Measurements from ENCODE around the gene PRDM10. TPM values are rescaled to one million over a fixed set of nuclear protein-coding genes. Genes with fewer than 3 reads are reported as not detected.
A peak's percentile ranks its signal among the peaks of the same experiment; 100 is the strongest.

Gene PRDM10
- total and polyA plus RNA-seq, 9 donors: 3.5 to 7.4 (median 5.2) TPM

DNA sequence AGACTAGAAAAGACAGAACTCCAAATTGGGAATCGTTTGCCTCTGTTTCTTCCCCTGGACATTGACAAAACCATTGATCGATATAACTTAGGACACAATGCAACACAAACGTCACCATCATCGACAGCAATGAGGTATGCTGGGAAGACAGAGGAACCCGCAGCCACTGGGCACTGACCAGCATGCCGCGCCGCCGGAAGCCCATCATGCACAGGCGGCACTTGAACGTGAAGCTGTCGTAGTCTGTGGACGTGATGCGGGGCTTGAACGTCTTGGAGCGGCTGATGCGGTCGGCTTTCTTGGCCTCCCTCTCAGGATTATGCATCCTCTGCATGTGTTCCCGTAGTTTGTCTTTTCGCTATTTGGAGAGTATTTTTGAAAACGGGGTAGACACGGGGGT is 84.3 kb downstream of the PRDM10 start:
- Histone ChIP-seq H3K4me1 (ENCODE audit: control insufficient read depth, insufficient read depth, low read length) (no peaks in the 10 kb centered on the region), H3K36me3 (ENCODE audit: control insufficient read depth, insufficient read depth, low read length) (peaks cover 31% of the 10 kb centered on the region), H3K27me3 (ENCODE audit: control insufficient read depth, insufficient read depth, low read length) (no peaks in the 10 kb centered on the region), H3K9me3 (replicated peaks; ENCODE audit: control insufficient read depth, low read depth, low read length) (no peaks in the 10 kb centered on the region), H3K27ac (ENCODE audit: low read length) (no peak overlapping the region), H3K4me3 (ENCODE audit: low read length) (no peak overlapping the region)
- DNase-seq: no peak
- WGBS (ENCODE audit: insufficient coverage): 93% methylated on average over 15 of the region's 22 CpGs

DNA sequence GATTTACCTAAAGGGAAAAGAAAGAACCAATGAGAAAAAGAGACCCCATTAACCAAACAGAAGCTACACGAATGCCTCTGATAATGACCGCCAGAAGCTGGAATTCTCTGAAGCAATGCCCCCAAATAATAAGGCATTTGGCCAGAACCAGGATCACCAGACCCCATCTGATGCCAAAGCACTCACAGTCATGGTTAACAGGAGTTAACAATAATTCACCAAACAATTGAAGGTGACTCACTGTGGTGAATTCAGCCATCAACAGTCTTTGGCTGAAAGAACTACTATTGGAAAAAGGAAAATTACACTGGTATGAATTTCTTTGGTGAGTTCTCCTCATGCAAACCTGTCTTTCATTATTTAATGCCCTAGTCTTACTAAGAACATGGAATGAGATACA is 85.4 kb downstream of the PRDM10 start:
- DNase-seq: no peak
- Histone ChIP-seq H3K36me3 (ENCODE audit: control insufficient read depth, insufficient read depth, low read length) (peaks cover 28% of the 10 kb centered on the region), H3K9me3 (replicated peaks; ENCODE audit: control insufficient read depth, low read depth, low read length) (no peaks in the 10 kb centered on the region), H3K27me3 (ENCODE audit: control insufficient read depth, insufficient read depth, low read length) (no peaks in the 10 kb centered on the region), H3K4me1 (ENCODE audit: control insufficient read depth, insufficient read depth, low read length) (no peaks in the 10 kb centered on the region), H3K4me3 (ENCODE audit: low read length) (no peak overlapping the region), H3K27ac (ENCODE audit: low read length) (no peak overlapping the region)
- 75% methylated on average over 1 of the region's 2 CpGs for WGBS (ENCODE audit: insufficient coverage)

DNA sequence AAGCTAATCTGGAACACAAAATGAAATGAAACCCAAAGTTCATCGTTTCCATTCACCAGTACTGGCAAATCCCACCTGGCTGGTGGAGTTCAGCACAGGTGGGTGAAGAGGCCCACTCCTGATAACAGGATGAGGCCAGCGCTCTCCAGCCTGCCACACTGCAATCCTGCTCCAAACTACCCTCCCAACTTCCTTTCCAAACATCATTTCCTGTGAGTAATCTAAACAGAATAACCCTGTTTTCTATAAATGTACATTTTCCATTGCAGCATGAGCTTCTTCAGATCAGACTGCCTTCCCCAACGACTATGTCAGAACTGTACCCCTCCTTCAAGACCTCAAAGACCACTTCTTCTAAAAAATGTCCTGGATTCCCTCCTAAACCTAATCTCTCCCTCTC is 91.3 kb downstream of the PRDM10 start:
- no peak overlapping the region for H3K4me3 ChIP-seq (ENCODE audit: low read length)
- H3K27me3 ChIP-seq (ENCODE audit: control insufficient read depth, insufficient read depth, low read length): no peaks in the 10 kb centered on the region
- peaks cover 27% of the 10 kb centered on the region for H3K36me3 ChIP-seq (ENCODE audit: control insufficient read depth, insufficient read depth, low read length)
- no peaks in the 10 kb centered on the region for H3K9me3 ChIP-seq (replicated peaks; ENCODE audit: control insufficient read depth, low read depth, low read length)
- H3K27ac ChIP-seq (ENCODE audit: low read length): no peak overlapping the region
- no peaks in the 10 kb centered on the region for H3K4me1 ChIP-seq (ENCODE audit: control insufficient read depth, insufficient read depth, low read length)
- DNase-seq: no peak
- 60% methylated on average over 2 of the region's 3 CpGs for WGBS (ENCODE audit: insufficient coverage)

DNA sequence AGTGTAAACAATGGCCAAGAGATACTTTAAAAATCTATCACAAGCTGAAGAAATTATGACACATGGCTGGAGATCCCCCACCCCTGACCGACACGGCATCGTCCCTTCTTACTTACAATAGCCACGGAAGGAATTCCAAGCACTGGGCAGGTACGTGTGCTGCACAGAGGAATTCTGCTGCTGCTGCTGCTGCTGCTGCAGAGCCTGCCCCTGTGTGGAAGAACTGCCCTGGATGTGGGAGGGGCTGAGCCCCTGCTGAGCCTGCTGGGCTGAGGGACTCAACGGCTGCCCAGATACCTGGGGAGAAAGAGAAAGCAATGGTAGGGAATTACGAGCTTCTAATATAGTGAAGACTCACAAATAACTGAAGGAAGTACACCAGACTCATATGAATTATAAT is 92.3 kb downstream of the PRDM10 start:
- H3K9me3 ChIP-seq (replicated peaks; ENCODE audit: control insufficient read depth, low read depth, low read length): no peaks in the 10 kb centered on the region
- H3K27ac ChIP-seq (ENCODE audit: low read length): no peak overlapping the region
- H3K4me3 ChIP-seq (ENCODE audit: low read length): no peak overlapping the region
- H3K36me3 ChIP-seq (ENCODE audit: control insufficient read depth, insufficient read depth, low read length): peaks cover 28% of the 10 kb centered on the region
- DNase-seq: no peak
- H3K4me1 ChIP-seq (ENCODE audit: control insufficient read depth, insufficient read depth, low read length): no peaks in the 10 kb centered on the region
- WGBS (ENCODE audit: insufficient coverage): 88% methylated on average over 3 of the region's 7 CpGs
- no peaks in the 10 kb centered on the region for H3K27me3 ChIP-seq (ENCODE audit: control insufficient read depth, insufficient read depth, low read length)

DNA sequence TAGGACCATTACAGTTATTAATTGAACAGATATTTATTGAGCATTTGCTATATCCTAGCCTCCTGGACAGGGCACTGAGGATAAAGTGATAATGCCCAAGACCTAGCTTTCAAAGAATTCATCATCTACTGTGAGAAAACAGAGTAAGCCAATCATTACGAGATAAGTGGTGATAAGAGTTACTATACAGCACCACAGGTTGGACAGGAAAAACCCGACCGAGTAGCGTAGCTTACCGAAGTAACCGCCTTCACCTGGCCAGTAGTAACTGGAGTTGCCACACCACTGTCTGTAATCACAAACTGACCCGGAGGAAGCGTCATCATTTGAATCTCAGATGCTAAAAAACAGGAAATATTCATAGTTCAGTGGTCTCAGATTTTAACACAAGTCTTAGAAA is 97.2 kb downstream of the PRDM10 start:
- WGBS (ENCODE audit: insufficient coverage): 96% methylated on average over 5 of the region's 8 CpGs
- Histone ChIP-seq H3K4me1 (ENCODE audit: control insufficient read depth, insufficient read depth, low read length) (no peaks in the 10 kb centered on the region), H3K4me3 (ENCODE audit: low read length) (no peak overlapping the region), H3K27ac (ENCODE audit: low read length) (no peak overlapping the region), H3K36me3 (ENCODE audit: control insufficient read depth, insufficient read depth, low read length) (peaks cover 22% of the 10 kb centered on the region), H3K9me3 (replicated peaks; ENCODE audit: control insufficient read depth, low read depth, low read length) (no peaks in the 10 kb centered on the region), H3K27me3 (ENCODE audit: control insufficient read depth, insufficient read depth, low read length) (no peaks in the 10 kb centered on the region)
- DNase-seq: no peak

DNA sequence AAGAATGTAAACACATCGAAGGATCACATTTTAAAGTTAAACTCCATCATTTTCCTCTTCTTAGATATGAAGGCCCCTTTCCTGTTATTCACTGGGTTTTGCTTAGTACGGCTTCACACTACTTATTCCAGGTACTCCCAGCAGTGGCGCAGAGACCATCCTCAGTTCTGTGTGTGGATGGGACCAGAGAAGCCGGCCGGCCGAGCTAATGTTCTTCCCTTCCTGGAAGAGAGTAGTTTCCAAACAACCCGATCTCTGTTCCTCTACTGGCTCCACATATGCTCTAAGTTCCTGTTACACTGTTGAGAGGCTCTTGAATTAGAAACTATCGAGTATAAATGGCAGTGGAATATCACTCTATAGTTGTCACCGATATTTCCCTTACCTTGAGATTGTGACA is 106.6 kb downstream of the PRDM10 start:
- peaks cover 13% of the 10 kb centered on the region for H3K4me1 ChIP-seq (ENCODE audit: control insufficient read depth, insufficient read depth, low read length)
- 60% methylated on average over 1 of the region's 9 CpGs for WGBS (ENCODE audit: insufficient coverage)
- peak overlapping the region; percentile 35 for H3K27ac ChIP-seq (ENCODE audit: low read length)
- H3K4me3 ChIP-seq (ENCODE audit: low read length): peak overlapping the region; percentile 83
- DNase-seq: peak; percentile 30
- no peaks in the 10 kb centered on the region for H3K27me3 ChIP-seq (ENCODE audit: control insufficient read depth, insufficient read depth, low read length)
- peaks cover 13% of the 10 kb centered on the region for H3K36me3 ChIP-seq (ENCODE audit: control insufficient read depth, insufficient read depth, low read length)
- no peaks in the 10 kb centered on the region for H3K9me3 ChIP-seq (replicated peaks; ENCODE audit: control insufficient read depth, low read depth, low read length)

DNA sequence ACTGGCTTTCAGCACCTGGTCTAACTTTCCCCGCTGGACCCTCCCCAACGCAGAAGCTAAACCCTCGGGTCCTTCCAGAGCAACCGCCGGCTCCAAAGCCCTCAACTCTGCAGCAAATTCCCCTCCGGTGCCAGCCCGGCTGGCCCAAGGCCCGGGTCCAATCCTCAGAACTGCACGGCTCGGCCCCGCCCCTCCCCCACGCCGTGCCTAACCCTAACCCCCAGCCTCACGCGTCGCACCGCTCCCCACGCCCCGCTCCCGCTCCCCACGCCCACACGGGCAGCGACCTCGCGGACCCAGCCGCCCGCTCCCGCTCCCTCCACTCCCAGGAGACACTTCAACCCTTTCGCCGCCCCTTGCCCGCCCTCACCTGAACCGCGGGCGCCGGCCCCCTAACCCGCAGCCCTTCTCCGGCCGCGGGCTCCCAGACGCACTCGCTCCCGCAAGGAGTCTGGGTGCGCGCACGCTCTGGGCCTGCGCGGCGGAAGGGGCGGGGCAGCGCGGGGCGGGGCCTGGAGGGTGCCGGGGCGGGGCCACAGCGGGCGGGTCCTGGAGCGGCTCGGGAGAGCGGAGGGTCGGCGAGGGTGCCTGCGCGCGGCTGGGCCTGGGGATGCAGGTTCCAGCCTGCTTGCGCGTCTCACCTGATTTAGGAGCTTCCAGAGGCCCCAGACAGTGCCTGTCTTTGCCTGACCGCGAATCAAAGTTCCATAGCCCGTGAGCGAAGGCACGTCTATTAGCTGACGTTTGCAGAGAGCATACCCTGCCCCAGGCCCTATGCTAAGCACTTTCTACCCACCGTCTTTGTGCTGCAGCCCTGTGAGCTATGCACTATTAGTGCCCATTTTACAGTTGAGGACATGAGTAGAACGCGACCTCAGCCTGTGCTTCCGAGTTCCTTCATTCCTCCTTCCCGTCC is 107.3 kb downstream of the PRDM10 start, which contains the start of gene NFRKB:
TSS of gene NFRKB (minus strand) at position 453 of the 916 bp plus-strand sequence. CDS start 2,729 bp downstream, outside the sequence.
- Histone ChIP-seq H3K27me3 (ENCODE audit: control insufficient read depth, insufficient read depth, low read length) (no peaks in the 10 kb centered on the region), H3K9me3 (replicated peaks; ENCODE audit: control insufficient read depth, low read depth, low read length) (no peaks in the 10 kb centered on the region), H3K36me3 (ENCODE audit: control insufficient read depth, insufficient read depth, low read length) (peaks cover 15% of the 10 kb centered on the region), H3K4me3 (ENCODE audit: low read length) (peak within 1 kb of the TSS; percentile 83), H3K4me1 (ENCODE audit: control insufficient read depth, insufficient read depth, low read length) (peaks cover 13% of the 10 kb centered on the region), H3K27ac (ENCODE audit: low read length) (peak within 1 kb of the TSS; percentile 67)
- WGBS (ENCODE audit: insufficient coverage): under 1% methylated on average over 77 of the region's 77 CpGs
- DNase-seq: peak; percentile 92

DNA sequence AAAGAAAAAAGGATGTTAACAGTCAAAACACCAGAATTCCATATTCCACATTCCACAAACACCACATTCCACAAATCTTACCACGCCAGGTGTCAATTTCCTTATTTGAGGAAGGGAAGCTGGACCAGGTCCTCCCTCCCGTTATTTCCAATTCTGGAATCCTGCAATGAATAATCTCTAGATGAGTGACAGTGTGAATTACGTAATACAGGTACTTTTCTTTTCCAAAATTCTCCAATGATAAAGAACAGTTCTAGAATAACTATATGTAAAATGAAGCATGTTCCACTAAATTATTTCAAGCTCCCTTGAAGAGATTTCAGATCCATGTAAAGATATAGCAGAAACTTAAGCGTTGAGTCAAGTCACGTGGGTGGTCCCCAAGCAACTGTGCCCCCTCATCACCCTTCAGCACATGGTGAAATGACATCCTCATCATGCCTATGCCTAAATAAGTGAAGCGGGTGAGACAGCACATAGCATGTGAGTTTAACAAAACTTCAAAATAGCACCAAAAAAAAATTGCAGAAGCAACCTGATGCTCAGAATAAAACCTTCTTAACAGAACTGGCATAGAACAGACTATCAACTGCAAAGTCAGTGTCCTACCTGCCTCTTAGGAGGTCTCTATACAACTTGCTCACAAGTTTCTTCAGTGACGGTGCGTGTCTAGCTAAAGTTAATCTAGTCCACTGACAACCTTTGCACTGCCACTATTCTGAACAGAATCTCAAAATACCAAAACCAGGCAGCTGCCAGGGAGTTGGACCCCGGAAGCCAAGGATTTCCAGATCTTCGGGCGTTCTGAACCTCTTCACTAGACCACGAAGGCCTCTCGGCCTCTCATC is 108.1 kb downstream of the PRDM10 start:
- WGBS (ENCODE audit: insufficient coverage): 10% methylated on average over 9 of the region's 13 CpGs
- H3K4me3 ChIP-seq (ENCODE audit: low read length): peak overlapping the region; percentile 83
- no peaks in the 10 kb centered on the region for H3K9me3 ChIP-seq (replicated peaks; ENCODE audit: control insufficient read depth, low read depth, low read length)

DNA sequence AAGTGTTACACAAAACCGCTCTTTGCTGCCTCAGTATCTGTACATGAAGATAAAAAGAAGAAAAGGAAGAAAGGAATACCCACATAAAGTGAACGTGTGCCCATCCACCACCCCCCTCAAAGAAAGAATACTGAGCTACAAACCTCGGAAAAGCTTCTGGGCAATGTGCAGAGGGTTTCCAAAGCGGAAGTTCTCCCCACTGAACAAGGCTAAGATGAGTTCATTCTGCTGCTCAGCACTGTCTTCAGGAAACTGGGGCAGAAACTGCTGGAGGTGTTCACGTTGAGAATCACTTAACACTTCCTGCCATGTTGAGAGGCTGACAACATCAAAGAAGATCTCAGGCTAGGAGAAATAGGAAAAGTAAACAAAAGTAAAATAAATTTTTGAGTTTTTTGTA is 114.2 kb downstream of the PRDM10 start:
- H3K27me3 ChIP-seq (ENCODE audit: control insufficient read depth, insufficient read depth, low read length): no peaks in the 10 kb centered on the region
- no peak overlapping the region for H3K27ac ChIP-seq (ENCODE audit: low read length)
- H3K9me3 ChIP-seq (replicated peaks; ENCODE audit: control insufficient read depth, low read depth, low read length): no peaks in the 10 kb centered on the region
- no peak overlapping the region for H3K4me3 ChIP-seq (ENCODE audit: low read length)
- no peak for DNase-seq
- 100% methylated on average over 1 of the region's 5 CpGs for WGBS (ENCODE audit: insufficient coverage)
- peaks cover 70% of the 10 kb centered on the region for H3K36me3 ChIP-seq (ENCODE audit: control insufficient read depth, insufficient read depth, low read length)
- no peaks in the 10 kb centered on the region for H3K4me1 ChIP-seq (ENCODE audit: control insufficient read depth, insufficient read depth, low read length)

More for the DNA sequence above, 108.1 kb downstream of the PRDM10 start:
- H3K4me1 ChIP-seq (ENCODE audit: control insufficient read depth, insufficient read depth, low read length): peaks cover 13% of the 10 kb centered on the region
- H3K27me3 ChIP-seq (ENCODE audit: control insufficient read depth, insufficient read depth, low read length): no peaks in the 10 kb centered on the region
- no peak for DNase-seq
- peaks cover 21% of the 10 kb centered on the region for H3K36me3 ChIP-seq (ENCODE audit: control insufficient read depth, insufficient read depth, low read length)
- no peak overlapping the region for H3K27ac ChIP-seq (ENCODE audit: low read length)

DNA sequence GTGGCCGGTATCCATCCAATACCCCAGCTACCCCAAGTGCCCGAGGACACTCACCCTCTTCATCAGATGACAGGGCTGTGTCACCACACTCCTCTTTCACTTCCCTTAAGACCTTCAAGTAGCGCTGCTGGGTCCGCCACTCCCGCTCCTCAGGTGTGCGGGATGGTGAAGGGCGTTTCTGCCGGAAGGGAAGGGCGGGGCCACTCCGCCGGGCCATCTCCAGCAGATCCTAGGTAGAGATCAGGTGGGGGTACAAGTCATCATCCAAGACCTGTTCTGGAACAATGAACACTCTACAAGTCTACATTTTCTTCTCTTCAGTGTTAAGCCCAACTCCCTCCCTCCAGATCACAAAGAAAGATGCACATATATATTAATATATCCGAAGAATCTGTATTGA is 117.3 kb downstream of the PRDM10 start:
- Histone ChIP-seq H3K36me3 (ENCODE audit: control insufficient read depth, insufficient read depth, low read length) (peaks cover 84% of the 10 kb centered on the region), H3K9me3 (replicated peaks; ENCODE audit: control insufficient read depth, low read depth, low read length) (no peaks in the 10 kb centered on the region), H3K27ac (ENCODE audit: low read length) (no peak overlapping the region), H3K4me3 (ENCODE audit: low read length) (no peak overlapping the region), H3K27me3 (ENCODE audit: control insufficient read depth, insufficient read depth, low read length) (no peaks in the 10 kb centered on the region), H3K4me1 (ENCODE audit: control insufficient read depth, insufficient read depth, low read length) (no peaks in the 10 kb centered on the region)
- 98% methylated on average over 9 of the region's 12 CpGs for WGBS (ENCODE audit: insufficient coverage)
- no peak for DNase-seq

All from muscle of leg (tissue), 11 donors.